ENCODE data around the gene GP1BA. TPM values are rescaled to one million over a fixed set of nuclear protein-coding genes. Genes with fewer than 3 reads are reported as not detected.
A peak's percentile ranks its signal among the peaks of the same experiment; 100 is the strongest.

Gene GP1BA
- total RNA-seq, 1 experiment from 2014 or later = not detected

GRCh38 chr17:4955091-4955490, 23.0 kb downstream of the GP1BA start:
- BruUV-seq (replicated peaks) = no TSS peak

GRCh38 chr17:4956493-4957061, 24.5 kb downstream of the GP1BA start:
- Mint-ChIP-seq H3K27ac (ENCODE audit: unreplicated experiment) (no peak overlapping the region), H3K27me3 (ENCODE audit: unreplicated experiment) (no peaks in the 10 kb centered on the region), H3K4me3 (ENCODE audit: low read depth, unreplicated experiment) (no peak overlapping the region), H3K9me3 (ENCODE audit: low read depth, unreplicated experiment) (peaks cover 2% of the 10 kb centered on the region), H3K36me3 (ENCODE audit: insufficient read depth, unreplicated experiment) (peaks cover 28% of the 10 kb centered on the region), H3K4me1 (ENCODE audit: low read depth, unreplicated experiment) (no peaks in the 10 kb centered on the region)
- TF ChIP-seq CTCF (IDR thresholded peaks at IDR 0.05; ENCODE audit: unreplicated experiment) = no peak
- DNase-seq = no peak
- no TSS peak for BruUV-seq (replicated peaks)
- CTCF ChIA-PET = no interaction called here
- intact Hi-C loops (cut with micrococcal nuclease; ENCODE audit: unreplicated experiment) = no loop called here

More at GRCh38 chr17:4955091-4955490, 23.0 kb downstream of the GP1BA start:
- Mint-ChIP-seq H3K4me3 (ENCODE audit: low read depth, unreplicated experiment) (no peak overlapping the region), H3K27me3 (ENCODE audit: unreplicated experiment) (no peaks in the 10 kb centered on the region), H3K36me3 (ENCODE audit: insufficient read depth, unreplicated experiment) (peaks cover 27% of the 10 kb centered on the region), H3K27ac (ENCODE audit: unreplicated experiment) (no peak overlapping the region), H3K4me1 (ENCODE audit: low read depth, unreplicated experiment) (peaks cover 13% of the 10 kb centered on the region), H3K9me3 (ENCODE audit: low read depth, unreplicated experiment) (peaks cover 2% of the 10 kb centered on the region)
- DNase-seq = no peak
- no peak for TF ChIP-seq CTCF (IDR thresholded peaks at IDR 0.05; ENCODE audit: unreplicated experiment)
- intact Hi-C loops (cut with micrococcal nuclease; ENCODE audit: unreplicated experiment) = no loop called here
- CTCF ChIA-PET = no interaction called here

- H3K9me3 Mint-ChIP-seq (ENCODE audit: low read depth, unreplicated experiment) = peaks cover 2% of the 10 kb centered on the region
- no peak overlapping the region for H3K27ac Mint-ChIP-seq (ENCODE audit: unreplicated experiment)
- no peak overlapping the region for H3K4me3 Mint-ChIP-seq (ENCODE audit: low read depth, unreplicated experiment)
- TF ChIP-seq CTCF (IDR thresholded peaks at IDR 0.05; ENCODE audit: unreplicated experiment) = no peak
- intact Hi-C loops (cut with micrococcal nuclease; ENCODE audit: unreplicated experiment) = no loop called here
- BruUV-seq (replicated peaks) = no TSS peak
- no peaks in the 10 kb centered on the region for H3K4me1 Mint-ChIP-seq (ENCODE audit: low read depth, unreplicated experiment)
- peaks cover 28% of the 10 kb centered on the region for H3K36me3 Mint-ChIP-seq (ENCODE audit: insufficient read depth, unreplicated experiment)
- DNase-seq = no peak
- no peaks in the 10 kb centered on the region for H3K27me3 Mint-ChIP-seq (ENCODE audit: unreplicated experiment)
- CTCF ChIA-PET = no interaction called here
Measured at GRCh38 chr17:4958102-4958501, 26.0 kb downstream of the GP1BA start.

GRCh38 chr17:4959261-4959965, 27.3 kb downstream of the GP1BA start:
- DNase-seq = no peak
- peaks cover 28% of the 10 kb centered on the region for H3K36me3 Mint-ChIP-seq (ENCODE audit: insufficient read depth, unreplicated experiment)
- H3K4me3 Mint-ChIP-seq (ENCODE audit: low read depth, unreplicated experiment) = no peak overlapping the region
- no peak for TF ChIP-seq CTCF (IDR thresholded peaks at IDR 0.05; ENCODE audit: unreplicated experiment)
- intact Hi-C loops (cut with micrococcal nuclease; ENCODE audit: unreplicated experiment) = no loop called here
- H3K27ac Mint-ChIP-seq (ENCODE audit: unreplicated experiment) = no peak overlapping the region
- CTCF ChIA-PET = no interaction called here
- no peaks in the 10 kb centered on the region for H3K27me3 Mint-ChIP-seq (ENCODE audit: unreplicated experiment)
- H3K9me3 Mint-ChIP-seq (ENCODE audit: low read depth, unreplicated experiment) = peaks cover 2% of the 10 kb centered on the region
- H3K4me1 Mint-ChIP-seq (ENCODE audit: low read depth, unreplicated experiment) = no peaks in the 10 kb centered on the region
- TSS peak; percentile 64 for BruUV-seq (replicated peaks)
